ENCODE measurements around the gene RAB5A.

- TF ChIP-seq REST (IDR thresholded peaks at IDR 0.05; ENCODE audit: insufficient replicate concordance, low read depth) (no peak), POLR2AphosphoS5 (IDR thresholded peaks at IDR 0.05; ENCODE audit: low read depth) (no peak)
Measured at GRCh38 chr3:19907523-19907922, 39.4 kb upstream of the RAB5A start.
